GM06990 (cell line): ENCODE results near the gene GCSH.

ENCODE experiments used
- DNase-seq: peaks from one replicate; pipeline ENCODE4 v3.0.0-alpha.2; 2011; ENCODE audit not compliant: insufficient read length; ENCODE audit errors: extremely low read depth
- H3K27me3 ChIP-seq: replicated peaks from 2 replicates; pipeline ENCODE4 v1.6.0; 2011; ENCODE audit warnings: low read length; ENCODE audit not compliant: control insufficient read depth, insufficient read depth
- H3K36me3 ChIP-seq: 2 replicates; pipeline ENCODE4 v1.5.1; 2011; ENCODE audit warnings: low read length; ENCODE audit not compliant: control insufficient read depth, insufficient read depth
- H3K4me3 ChIP-seq: replicated peaks from 2 replicates; pipeline ENCODE4 v1.5.1; 2011; ENCODE audit warnings: low read depth, mild to moderate bottlenecking, control low read depth, low read length
- CTCF ChIP-seq: IDR thresholded peaks from 2 replicates; pipeline ENCODE4 v1.5.1; 2011; ENCODE audit warnings: low read length, control low read depth, mild to moderate bottlenecking, inconsistent platforms; ENCODE audit not compliant: insufficient read depth, poor library complexity, severe bottlenecking

The GCSH gene

DNA sequence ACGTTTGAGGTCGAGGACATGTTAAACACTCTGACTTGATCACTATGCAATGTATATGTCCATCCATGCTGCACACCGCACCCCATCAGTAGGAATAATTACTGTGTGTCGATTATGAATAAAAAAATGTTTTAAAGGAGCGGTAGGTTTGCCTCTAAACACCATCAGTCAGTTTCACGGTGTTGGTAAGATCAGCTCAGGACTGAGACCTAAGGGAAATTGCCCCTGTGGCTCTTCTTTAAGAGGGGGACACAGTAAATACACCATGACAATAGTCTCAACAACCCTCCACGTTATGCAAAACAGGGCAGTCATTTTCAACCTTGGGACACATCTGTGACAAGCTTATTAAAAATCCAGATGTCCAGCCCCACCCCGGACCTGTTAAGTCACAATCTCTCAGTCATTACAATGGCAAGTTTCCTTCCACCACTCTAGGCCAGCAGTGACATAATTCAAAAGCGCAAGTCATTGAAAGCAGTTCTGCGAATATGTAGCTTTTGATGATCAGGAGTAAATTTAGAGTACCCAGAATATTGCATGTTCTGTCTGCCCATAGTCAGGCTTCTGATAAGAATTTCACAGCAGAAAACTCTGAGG lies 59.3 kb downstream of the GCSH start:
- H3K36me3 ChIP-seq, result peaks cover 6% of the 10 kb centered on the region
- no peak for TF ChIP-seq CTCF
- peak overlapping the region; percentile 76 for H3K4me3 ChIP-seq
- H3K27me3 ChIP-seq, result no peaks in the 10 kb centered on the region
- no peak for DNase-seq

- peaks cover 2% of the 10 kb centered on the region for H3K36me3 ChIP-seq
- no peak for TF ChIP-seq CTCF
- H3K4me3 ChIP-seq, result peak overlapping the region; percentile 76
- H3K27me3 ChIP-seq, result no peaks in the 10 kb centered on the region
- peak; percentile 68 for DNase-seq
Measured at GRCh38 chr16:81035975-81036750, 60.0 kb downstream of the GCSH start.

GRCh38 chr16:81035398-81035974 lies 60.7 kb downstream of the GCSH start, which contains the start of gene ATMIN:
ATMIN (plus strand) TSS chr16:81035842; CDS start chr16:81035871, 29 bp downstream.
- TF ChIP-seq CTCF, result peak; percentile 84
- peak; percentile 91 for DNase-seq
- Histone ChIP-seq H3K4me3 (peak within 1 kb of the TSS; percentile 76), H3K27me3 (no peaks in the 10 kb centered on the region), H3K36me3 (no peaks in the 10 kb centered on the region)
